CD4-positive, alpha-beta T cell treated with Interleukin-17A for 4 hours (primary cell): ENCODE results near the gene AKT3.
A peak's percentile ranks its signal among the peaks of the same experiment; 100 is the strongest.

Source experiments
- DNase-seq: peaks from one replicate; pipeline ENCODE4 v3.0.0-alpha.2; 2020; ENCODE audit warnings: mixed read lengths

The AKT3 gene

DNA sequence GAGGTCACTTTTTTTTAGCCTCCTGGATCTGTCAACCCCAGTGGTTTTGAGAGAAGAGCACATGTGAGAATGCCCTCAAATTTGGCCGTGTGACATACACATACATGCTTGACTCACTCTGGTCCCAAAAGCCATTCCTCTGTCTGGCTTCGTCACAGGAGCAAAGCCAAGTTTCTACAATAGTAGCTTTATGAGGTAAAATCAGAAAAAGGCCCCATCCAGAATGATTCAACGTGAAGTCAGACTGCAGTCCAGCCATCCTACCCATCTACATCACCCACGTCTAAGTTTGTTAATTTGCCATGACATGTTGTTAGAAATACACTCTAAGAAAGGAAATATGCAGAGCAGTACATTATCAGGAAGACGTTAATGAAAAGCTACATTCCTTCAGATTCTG is 349.0 kb downstream of the AKT3 start:
- no peak for DNase-seq

DNA sequence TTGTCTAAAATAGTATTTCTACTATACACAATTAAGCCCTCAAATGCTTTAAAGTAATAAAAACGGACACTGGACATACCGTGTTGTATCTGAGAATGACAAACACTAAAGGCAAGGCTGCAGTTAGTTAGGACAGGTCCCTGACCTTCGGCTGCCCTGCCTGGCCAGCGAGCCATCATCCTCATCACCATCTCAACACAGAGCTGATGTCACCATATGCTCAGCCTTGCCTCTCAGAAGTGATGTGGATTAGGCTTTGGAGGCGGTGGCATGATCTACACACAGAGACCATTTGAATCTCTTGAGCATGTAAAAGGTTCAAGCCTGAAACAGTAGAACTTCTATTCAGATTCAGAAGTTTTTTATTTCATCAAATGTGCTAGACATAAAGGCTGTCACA is 349.5 kb downstream of the AKT3 start:
- DNase-seq: no peak

DNA sequence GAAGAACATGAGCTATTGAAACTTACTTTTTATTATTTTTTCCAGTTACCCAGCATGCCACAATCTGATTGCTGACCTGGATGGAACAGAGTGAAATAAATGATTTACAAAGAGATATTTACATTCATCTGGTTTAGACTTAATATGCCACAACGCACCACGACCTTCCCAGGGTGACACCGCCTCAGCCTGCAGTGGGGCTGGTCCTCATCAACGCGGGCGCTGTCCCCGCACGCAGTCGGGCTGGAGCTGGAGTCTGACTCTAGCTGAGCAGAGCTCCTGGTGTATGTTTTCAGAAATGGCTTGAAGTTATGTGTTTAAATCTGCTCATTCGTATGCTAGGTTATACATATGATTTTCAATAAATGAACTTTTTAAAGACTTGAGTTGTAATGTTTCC is 350.3 kb downstream of the AKT3 start:
- DNase-seq: no peak

DNA sequence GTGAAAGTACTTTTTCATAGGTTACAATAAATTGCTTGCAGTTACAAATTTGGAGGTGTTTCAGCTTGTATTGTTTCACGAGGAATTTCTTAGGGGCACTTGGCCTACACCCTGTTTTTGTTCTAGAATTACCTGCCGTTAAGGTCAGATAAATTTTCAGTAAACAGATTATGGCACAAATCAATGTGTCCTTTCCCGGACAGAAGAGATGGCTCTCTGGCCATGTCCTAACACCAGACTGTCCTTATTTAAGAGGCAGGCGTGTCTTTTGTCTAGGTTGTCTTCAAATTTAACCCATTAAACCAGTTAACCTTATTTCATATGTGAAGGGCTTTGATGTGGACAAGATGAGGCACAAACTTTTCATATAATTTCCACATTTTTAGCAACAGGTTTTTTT is 350.8 kb downstream of the AKT3 start:
- DNase-seq: no peak

DNA sequence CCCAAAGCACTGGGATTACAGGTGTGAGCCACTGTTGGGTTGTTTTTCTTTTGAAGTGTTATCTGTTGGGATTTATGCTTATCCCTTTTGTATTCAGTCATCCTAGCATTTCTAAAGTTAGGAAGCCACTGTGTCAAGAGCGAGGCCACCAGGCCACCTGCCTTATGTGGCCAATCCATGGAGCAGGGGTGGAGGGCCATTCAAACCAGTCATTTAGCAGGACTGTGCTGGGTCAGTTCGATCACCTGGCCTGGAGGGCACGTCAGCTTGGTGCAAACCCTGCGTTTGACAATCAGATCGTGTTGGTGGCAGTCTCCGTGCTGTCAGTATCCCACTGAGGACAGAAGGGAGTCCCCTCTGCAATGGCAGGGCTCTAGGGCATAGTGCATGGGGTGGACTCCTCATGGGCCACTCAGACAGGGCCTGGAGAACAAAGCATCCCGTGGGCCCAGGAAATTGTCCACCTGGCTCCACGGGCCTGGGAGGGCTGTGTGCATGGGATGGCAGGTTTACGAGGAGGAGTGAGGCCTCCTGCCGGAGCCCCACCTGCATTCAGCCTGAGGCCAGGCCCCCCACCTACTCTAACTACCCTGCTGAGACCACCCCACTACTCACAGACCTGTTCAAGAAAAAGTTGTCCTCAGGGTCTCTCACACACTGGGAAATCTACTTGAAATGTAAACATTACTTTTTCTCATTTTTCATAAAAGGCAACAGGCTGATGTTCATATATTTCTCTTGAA is 351.9 kb downstream of the AKT3 start:
- DNase-seq: no peak

DNA sequence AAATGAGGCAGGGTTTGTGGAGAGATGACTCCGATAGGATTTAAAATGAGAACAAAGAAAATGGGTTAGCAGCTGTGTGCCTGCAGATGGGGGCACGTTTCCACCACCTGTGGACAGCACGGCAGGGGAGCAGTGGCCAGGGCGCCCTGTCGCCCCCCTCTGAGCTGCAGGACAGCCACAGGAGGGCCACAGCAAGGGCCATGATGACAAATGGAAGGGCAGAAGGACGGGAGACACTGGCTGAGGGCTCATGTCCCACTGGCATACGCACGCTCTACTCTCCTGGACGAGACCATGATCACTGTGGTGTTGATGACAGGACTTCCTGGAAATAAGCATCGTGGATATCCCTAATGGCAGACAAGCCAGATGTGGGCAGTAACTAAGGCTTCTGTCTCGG is 353.2 kb downstream of the AKT3 start:
- DNase-seq: no peak

GRCh38 chr1:243496187-243496646 is 353.8 kb downstream of the AKT3 start:
- DNase-seq: no peak

DNA sequence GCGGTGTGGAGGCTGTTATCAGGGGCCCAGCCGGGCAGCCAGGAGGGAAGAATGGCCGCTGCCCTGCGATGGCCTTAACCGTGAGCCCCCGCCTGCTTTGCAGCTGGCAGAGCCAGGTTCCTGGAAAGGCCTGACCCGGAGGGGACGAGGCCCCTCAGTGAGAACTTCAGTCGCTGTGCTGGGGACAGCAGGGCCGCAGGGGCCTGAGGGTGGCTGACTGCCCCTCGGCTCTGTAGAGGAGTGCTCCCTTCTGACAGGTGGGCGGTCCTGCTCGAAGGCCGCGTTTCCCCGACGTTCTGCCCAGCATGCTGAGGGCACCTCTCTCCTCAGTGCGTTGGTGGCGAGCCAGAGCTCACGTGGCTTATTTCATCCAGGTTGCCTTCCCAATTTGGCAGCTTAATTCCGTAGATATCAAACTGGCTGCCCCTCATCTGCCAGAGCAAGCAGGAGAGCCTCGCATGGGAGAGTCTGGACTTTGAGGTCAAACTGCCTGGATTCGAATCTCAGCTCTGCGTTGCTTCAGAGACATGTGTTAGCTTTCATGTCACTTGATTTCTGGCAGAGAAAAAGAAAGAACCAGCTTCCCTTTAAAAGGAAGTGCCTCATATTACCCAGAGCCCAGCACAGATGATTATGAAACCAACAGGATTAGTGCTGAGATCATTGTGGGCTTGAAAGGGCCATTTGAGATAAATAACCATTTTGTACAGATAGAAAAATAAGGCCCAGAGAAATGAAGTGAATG is 354.4 kb downstream of the AKT3 start:
- DNase-seq: no peak

- no peak for DNase-seq
Observed at GRCh38 chr1:243494741-243495431, 355.2 kb downstream of the AKT3 start.

GRCh38 chr1:243493156-243494129 is 356.6 kb downstream of the AKT3 start:
- DNase-seq: no peak

- DNase-seq: no peak
Observed at GRCh38 chr1:243490748-243491686, 359.0 kb downstream of the AKT3 start.

- no peak for DNase-seq
Observed at GRCh38 chr1:243489681-243490546, 360.1 kb downstream of the AKT3 start.

DNA sequence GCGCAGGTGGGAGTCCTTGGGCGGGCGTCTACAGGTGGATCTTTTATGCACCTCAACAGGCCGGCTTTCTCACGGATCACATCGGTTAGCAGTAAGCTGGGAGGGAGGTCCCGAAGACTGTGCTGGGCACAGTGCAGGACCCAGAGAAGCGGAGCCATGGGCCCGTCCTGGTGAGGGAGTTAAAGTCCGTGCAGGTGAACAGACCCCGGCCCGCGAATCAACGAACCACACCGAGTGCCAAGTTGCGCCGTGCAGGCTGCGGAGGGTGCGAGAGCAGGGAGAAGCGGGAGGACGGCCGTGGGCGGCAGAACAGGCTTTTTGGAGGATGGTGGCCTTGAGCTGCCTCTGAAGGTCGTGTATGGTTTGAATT is 360.9 kb downstream of the AKT3 start:
- DNase-seq: no peak

- no peak for DNase-seq
Observed at GRCh38 chr1:243488459-243489157, 361.4 kb downstream of the AKT3 start.

GRCh38 chr1:243487649-243488227 is 362.3 kb downstream of the AKT3 start:
- DNase-seq: no peak

DNA sequence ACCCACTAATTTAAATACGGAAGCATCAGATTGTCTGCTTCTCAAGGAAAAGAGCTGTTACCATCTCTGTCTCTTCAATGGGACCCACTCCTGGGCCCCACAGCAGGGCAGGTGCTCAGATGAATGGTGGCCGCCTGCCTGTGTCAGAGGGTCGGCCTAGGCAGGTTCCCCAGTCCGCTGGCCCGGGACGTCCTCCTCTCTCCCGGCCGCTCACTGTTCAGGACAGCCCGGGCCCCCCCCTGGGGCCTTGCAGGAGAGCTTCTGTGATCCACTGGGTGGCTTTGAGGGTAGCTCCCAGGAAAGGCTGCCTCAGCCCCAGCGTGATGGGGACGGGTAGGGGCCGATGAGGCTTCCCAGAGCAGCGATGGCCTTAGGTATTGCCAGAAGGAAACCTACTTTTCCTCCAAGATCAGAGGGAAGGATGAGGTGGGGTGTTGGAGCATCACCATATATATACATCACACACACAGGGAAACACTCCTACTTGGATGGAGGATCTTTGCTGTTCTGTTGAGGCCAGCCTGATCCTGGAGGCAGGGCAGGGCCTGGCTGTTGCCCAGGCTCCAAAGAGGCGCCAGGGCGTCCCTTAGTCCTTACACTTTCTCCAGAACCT is 362.9 kb downstream of the AKT3 start:
- DNase-seq: no peak

GRCh38 chr1:243483952-243484351 is 366.1 kb downstream of the AKT3 start:
- DNase-seq: no peak

DNA sequence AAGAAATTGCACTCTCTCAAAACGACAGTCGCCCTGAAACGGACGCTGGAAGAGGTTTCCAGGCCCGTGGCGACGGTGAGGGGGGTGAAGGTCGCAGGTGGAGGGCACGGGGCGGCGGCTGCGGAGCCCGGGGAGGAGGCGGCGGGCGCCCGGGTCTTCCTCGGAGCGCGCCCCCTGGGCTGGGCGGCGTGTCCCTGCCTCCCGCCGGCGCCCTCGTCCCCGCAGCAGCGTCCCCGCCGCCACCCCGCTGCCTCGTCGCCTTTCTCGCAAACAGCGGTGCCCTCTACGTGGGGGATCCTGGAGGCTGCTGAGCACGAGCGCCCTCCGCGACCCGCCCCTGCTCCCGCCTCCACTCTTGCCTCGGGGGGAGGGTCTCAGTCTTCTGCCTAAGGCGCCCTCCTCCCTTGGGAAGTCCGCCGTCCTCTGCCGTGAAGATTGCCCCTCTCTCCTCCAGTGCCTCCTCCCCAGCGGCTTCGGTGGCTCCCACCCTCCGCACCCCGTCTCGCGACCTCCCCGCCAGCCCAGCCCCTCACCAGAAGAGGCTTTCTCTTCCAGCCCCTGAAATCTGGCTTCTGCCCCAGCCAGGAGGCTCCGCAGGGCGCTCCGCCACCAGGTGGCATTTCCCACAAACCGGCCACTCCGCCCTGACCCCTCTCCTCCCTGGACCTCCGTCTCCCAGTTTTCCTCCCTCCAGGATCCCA is 366.8 kb downstream of the AKT3 start:
- peak; percentile 24 for DNase-seq
